ELF-1 (cell line): Measurements from ENCODE around the gene GMDS.
"Not testable (repeated sequence)": the region's sequence is repeated elsewhere in the genome, so short reads cannot be mapped to it uniquely, and the experiment has no call there.

Source experiments
- DNase-seq: peaks from one replicate; pipeline ENCODE4 v3.0.0-alpha.2; 2016; ENCODE audit warnings: low read depth, low spot score

The GMDS gene

GRCh38 chr6:1858859-1859258 is 386.5 kb downstream of the GMDS start:
- no peak for DNase-seq

- no peak for DNase-seq
Measured at GRCh38 chr6:1858196-1858595, 387.2 kb downstream of the GMDS start.

- DNase-seq: no peak
Measured at GRCh38 chr6:1856381-1856780, 389.0 kb downstream of the GMDS start.

GRCh38 chr6:1855890-1856289 is 389.5 kb downstream of the GMDS start:
- DNase-seq: no peak

- no peak for DNase-seq
Measured at GRCh38 chr6:1854296-1854695, 391.1 kb downstream of the GMDS start.

- no peak for DNase-seq
Measured at GRCh38 chr6:1853761-1854160, 391.6 kb downstream of the GMDS start.

- DNase-seq: no peak
Measured at GRCh38 chr6:1851681-1852456, 393.5 kb downstream of the GMDS start.

- no peak for DNase-seq
Measured at GRCh38 chr6:1850840-1851157, 394.6 kb downstream of the GMDS start.

- DNase-seq: no peak
Measured at GRCh38 chr6:1850121-1850839, 395.1 kb downstream of the GMDS start.

GRCh38 chr6:1849691-1850090 is 395.7 kb downstream of the GMDS start:
- DNase-seq: no peak

- no peak for DNase-seq
Measured at GRCh38 chr6:1848752-1849151, 396.7 kb downstream of the GMDS start.

- DNase-seq: no peak
Measured at GRCh38 chr6:1846611-1847010, 398.8 kb downstream of the GMDS start.

- not testable (repeated sequence) for DNase-seq
Measured at GRCh38 chr6:1845543-1845942, 399.9 kb downstream of the GMDS start.

- DNase-seq: no peak
Measured at GRCh38 chr6:1842334-1842733, 403.1 kb downstream of the GMDS start.

- DNase-seq: no peak
Measured at GRCh38 chr6:1841136-1841535, 404.3 kb downstream of the GMDS start.

- no peak for DNase-seq
Measured at GRCh38 chr6:1840491-1841121, 404.8 kb downstream of the GMDS start.

- DNase-seq: no peak
Measured at GRCh38 chr6:1839361-1839760, 406.0 kb downstream of the GMDS start.

- DNase-seq: no peak
Measured at GRCh38 chr6:1838604-1839213, 406.7 kb downstream of the GMDS start.

- no peak for DNase-seq
Measured at GRCh38 chr6:1837826-1838225, 407.6 kb downstream of the GMDS start.

- no peak for DNase-seq
Measured at GRCh38 chr6:1836690-1837089, 408.7 kb downstream of the GMDS start.

GRCh38 chr6:1834646-1835516 is 410.5 kb downstream of the GMDS start:
- DNase-seq: no peak
